K562 (cell line): ENCODE data around the gene KCNQ4.

Source experiments
- CHD2 ChIP-seq: IDR thresholded peaks from 2 replicates; pipeline ENCODE4 v1.6.1; 2011; ENCODE audit warnings: low read depth, low read length
- JUNB ChIP-seq: fragments of 450-650 bp; formaldehyde crosslinking; conservative IDR thresholded peaks from 2 replicates; pipeline ENCODE4 v1.4.0; 2020; ENCODE audit warnings: mild to moderate bottlenecking
- POLR2AphosphoS2 ChIP-seq: IDR thresholded peaks from 2 replicates; pipeline ENCODE4 v1.6.1; 2012; ENCODE audit warnings: low read length, improper control_type of control experiment
- TF ChIP-seq, protein P1 (sequence below), 3 experiments: IDR thresholded peaks in 2 of 3; conservative IDR thresholded peaks in 1 of 3; 2 replicates each; pipeline ENCODE4 v1.5.1; 2011 to 2012; ENCODE audit warnings: low read length in 3 of 3, mild to moderate bottlenecking in 3 of 3, control low read depth in 2 of 3, improper control_type of control experiment in 1 of 3, inconsistent platforms in 1 of 3, low read depth in 1 of 3, mixed read lengths in 1 of 3, moderate library complexity in 1 of 3; ENCODE audit not compliant: insufficient read depth in 2 of 3

DNA sequence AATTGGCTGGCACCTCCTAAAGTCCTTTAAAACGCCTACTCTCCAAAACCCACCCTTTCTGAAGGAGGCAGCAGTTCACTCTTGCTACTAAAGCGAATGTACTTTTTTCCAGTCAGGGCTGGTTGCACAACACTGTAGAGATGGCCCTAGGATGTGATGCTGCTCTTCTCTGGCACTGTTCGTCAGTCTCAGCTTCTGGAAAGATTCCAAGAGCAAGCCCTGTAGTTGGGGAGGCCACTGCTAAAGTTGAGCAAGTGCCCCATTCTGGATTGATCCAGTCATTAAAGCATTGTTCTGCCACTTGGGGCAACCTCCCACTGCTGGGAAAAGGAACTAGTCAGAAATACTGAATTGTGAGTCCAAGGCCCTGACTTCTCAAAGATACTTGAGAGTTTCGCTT, 28.5 kb upstream of the KCNQ4 start:
- TF ChIP-seq POLR2AphosphoS2, result no peak
- TF ChIP-seq CHD2, result no peak
- TF ChIP-seq, protein P1, sequence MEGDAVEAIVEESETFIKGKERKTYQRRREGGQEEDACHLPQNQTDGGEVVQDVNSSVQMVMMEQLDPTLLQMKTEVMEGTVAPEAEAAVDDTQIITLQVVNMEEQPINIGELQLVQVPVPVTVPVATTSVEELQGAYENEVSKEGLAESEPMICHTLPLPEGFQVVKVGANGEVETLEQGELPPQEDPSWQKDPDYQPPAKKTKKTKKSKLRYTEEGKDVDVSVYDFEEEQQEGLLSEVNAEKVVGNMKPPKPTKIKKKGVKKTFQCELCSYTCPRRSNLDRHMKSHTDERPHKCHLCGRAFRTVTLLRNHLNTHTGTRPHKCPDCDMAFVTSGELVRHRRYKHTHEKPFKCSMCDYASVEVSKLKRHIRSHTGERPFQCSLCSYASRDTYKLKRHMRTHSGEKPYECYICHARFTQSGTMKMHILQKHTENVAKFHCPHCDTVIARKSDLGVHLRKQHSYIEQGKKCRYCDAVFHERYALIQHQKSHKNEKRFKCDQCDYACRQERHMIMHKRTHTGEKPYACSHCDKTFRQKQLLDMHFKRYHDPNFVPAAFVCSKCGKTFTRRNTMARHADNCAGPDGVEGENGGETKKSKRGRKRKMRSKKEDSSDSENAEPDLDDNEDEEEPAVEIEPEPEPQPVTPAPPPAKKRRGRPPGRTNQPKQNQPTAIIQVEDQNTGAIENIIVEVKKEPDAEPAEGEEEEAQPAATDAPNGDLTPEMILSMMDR (IDR thresholded peaks at IDR 0.05 in 2 of 3, conservative IDR thresholded peaks at IDR 0.05 in 1 of 3; ENCODE audit: insufficient read depth in 2 of 3, low read depth in 1 of 3, low read length in 3 of 3), result no peak
- TF ChIP-seq JUNB (CRISPR knock-in tag), result no peak
